ENCODE results near the gene ABCA2.

The ABCA2 gene

GRCh38 chr9:136977649-136978072, 50.4 kb downstream of the ABCA2 start:
- DNase-seq: no peak

- DNase-seq: no peak
These were observed 50.8 kb downstream of the ABCA2 start, which contains the start of gene PTGDS for GRCh38 chr9:136977223-136977622. TSS of gene PTGDS (plus strand) at chr9:136977504. CDS start at chr9:136977579, 75 bp downstream.

DNA sequence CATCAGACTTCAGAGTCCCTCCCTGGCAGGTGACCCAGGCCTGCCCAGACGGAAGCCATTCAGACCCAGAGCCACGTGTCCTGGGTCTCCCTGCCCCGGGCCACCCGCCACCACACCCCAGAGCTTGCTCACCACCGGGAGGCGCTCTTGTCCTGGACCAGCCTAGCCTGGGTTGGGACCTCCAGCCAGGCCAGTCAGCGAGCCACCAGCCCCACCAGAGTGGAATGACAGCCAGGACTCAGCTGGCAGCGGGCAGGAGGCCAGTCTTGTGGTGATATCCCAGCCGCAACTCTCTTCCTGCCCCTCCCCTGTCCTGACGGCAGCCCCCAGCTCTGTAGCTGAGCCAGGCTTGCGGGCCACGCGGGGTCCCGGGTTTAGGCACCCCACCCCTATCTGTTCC, 52.4 kb downstream of the ABCA2 start:
- no peak for DNase-seq

- no peak for DNase-seq
These were observed 53.1 kb downstream of the ABCA2 start for GRCh38 chr9:136974817-136975535.

DNA sequence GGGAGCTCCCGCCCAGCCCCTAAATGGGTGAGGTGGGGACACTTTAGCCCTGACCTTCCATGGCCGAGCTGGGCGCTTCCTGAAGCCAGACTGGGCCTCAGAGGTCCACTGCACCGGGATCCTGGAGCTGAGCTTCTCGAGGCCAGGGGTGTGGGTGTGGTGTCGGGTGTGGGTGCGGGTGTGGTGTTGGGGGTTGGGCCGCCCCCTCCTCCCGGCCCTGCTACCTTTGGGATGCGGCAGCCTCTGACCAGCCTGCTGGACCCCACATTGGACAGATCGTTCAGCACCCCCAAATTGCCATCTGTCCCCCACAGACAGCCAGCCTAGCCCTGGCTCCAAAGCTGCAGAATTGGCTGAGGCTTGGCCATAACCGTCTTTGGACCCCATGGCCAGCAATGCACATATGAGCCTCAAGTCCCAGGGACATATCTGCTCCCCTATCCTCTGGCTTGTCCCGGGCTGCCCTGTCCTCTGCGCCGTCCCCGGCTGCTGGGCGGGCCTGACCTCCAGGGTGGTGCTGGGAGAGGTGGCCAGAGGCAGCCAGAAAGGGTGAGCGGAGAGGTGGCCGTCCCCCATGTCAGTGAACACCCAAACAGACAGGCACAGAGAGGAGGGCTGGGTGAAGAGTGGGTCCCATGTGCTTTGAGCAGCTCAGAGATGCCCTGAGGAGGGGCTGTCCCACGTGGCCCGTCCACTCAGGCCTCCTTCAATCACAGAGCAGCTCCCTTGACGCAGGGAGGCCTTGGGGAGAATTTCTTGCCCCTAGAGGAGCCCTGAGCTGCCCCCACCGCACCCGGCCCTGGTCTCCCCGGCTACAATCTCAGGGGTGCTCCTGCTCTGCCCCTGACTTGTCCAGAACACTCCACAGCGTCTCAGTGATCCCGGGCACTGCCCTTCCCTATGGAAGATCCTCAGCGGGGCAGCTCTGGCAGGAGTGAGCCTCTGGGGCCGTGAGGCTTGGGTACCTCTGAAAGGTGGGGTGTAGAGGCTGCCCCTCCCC, 54.1 kb downstream of the ABCA2 start:
- DNase-seq: no peak

DNA sequence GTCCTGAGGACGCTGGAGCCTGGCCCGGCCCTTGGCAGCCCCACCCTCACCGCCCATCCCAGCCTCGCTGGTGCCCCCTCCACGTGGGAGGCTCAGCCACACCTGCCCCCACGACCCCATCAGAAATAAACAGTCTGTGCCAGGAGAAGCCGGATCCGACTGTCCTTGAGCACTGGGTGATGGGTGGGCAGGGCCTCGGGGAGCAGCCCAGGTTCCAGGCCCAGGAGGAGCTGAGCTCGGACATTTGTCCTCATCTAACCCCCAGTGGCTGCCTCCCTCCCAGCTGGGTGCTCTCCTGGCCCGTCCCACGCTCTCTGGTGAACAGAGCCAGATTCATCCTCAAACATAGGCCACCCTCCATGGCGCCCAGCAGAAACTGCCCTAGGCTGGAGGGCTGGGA, 55.3 kb downstream of the ABCA2 start:
- no peak for DNase-seq

DNA sequence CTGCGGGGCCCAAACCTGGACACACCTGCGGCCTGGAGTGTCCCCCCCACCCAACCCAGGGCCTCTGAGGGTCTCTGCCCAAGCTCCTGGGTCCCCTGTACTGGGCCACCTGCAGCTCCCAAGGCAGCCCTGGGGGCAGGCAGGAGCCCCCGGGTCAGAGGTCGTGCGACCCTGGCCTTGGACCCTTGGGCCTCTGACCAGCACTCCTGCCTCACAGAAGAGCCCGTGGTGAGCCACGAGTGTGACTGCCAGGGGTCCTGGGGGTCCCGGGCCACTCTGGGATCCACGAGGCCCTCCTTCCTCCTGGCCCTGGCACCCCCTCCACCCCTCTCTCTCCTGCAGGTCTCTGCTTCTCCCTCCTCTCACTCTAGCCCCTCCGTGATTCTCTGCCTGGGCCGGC, 55.7 kb downstream of the ABCA2 start:
- no peak for DNase-seq

DNA sequence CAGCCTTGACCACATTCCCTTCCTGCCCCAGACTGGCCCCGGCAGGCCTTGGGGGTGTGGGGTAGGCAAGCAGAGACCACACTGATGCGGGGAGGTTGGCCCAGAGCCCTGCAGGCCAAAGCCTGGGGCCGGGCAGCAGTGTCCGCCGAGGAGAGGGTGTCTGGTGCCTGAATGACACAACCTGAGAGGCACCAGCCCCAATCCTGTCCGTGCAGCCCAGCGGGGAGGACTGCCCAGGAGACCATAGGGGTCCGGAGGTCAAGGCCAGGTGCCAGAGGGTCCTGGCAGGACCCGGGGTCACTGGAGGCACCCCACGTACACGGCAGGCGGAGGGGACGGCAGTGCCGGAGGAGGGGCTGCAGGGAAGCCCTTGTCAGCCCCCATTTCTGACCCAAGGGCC, 56.3 kb downstream of the ABCA2 start:
- no peak for DNase-seq

- no peak for DNase-seq
These were observed 57.7 kb downstream of the ABCA2 start for GRCh38 chr9:136970361-136970760.

DNA sequence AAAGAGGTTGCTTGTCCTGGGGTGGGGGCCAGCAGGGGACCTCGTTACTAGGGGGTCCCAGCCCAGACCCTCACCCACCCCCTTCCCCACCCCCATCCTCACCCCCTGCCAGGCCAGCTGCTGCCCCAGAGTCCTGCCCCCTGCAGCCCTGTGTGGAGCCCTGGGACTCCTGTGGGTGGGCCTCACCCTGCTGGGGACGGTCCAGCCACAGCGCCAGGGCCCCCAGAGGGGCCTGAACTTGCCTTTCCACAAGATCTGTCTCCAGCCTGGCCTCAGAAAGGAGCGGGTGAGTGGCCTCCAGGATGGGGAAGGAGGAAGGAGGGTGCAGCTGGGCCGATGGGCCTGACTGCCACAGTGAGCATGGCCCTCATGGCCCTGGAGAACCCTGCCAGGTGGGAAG, 58.3 kb downstream of the ABCA2 start:
- DNase-seq: no peak

- DNase-seq: no peak
These were observed 58.9 kb downstream of the ABCA2 start for GRCh38 chr9:136969150-136969549.

DNA sequence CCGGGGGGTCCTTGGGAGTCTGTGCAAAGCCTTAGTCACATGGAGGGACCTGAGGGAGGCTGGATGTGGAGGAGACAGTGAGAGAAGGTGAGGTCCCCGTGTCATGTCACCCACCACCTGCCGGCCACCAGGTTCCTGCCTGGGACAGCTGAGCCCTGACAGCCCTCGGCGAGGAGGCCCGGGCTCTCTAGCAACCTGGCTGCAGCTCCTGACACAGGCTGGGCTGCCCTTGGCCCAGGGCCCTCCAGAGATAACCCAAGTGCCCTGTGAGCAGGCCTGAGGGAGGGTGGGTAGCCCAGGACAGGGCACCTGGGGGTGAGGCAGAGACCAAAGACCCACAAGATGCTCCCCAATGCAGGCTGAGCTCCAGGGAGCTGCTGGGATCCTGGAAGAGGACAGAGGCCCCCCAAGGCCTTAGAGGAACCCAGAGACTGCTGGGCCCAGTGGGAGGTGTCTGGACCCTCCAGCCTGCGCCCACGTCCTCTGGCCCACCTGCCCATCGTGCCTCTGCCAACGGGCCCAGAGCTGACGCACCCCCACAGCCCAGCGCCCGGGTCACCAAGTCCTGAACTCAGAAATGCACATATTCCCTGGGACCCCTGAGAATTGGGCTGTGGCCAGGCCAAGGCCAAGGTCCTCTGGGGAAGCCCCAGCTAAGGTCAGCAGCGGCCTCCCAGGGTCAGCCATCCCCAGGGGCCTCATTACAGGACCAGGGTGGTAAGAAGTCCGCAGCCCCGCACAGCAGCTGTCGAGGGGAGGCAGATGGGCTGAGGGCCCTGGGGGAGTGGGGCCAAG, 59.5 kb downstream of the ABCA2 start:
- DNase-seq: no peak

GRCh38 chr9:136965771-136966484, 62.1 kb downstream of the ABCA2 start:
- DNase-seq: no peak

DNA sequence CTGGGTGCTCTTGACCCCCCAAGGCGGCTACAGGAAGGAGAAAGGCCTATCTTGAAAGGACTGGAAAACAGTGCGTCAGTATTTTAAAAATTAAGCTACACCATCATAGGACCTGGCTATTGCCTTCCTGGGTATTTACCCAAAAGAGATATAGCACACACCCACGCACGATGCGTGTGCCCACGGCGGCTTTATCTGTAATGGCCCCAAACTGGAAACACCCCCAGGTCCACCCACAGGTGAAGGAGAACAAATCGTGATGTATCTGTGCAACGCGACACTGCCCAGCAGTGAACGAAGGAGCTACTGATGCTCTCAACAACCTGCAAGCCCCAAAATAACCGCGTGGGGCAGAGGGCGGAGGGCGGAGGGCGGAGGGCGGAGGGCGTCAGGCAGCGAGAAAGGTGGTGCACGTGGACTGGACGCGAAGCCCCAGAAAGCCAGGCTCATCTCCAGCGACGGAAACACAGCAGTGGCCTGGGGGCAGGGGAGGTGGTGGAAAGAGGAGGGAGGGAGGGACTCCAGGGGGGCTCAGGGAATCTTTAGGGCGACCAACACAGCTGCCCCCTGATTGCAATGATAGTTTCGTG, 63.1 kb downstream of the ABCA2 start:
- no peak for DNase-seq

GRCh38 chr9:136964171-136964689, 63.8 kb downstream of the ABCA2 start:
- peak in 1 of 2 experiments; percentile 47 for DNase-seq

- DNase-seq: no peak
These were observed 64.3 kb downstream of the ABCA2 start for GRCh38 chr9:136963751-136964150.

- no peak for DNase-seq
These were observed 64.7 kb downstream of the ABCA2 start for GRCh38 chr9:136963341-136963740.

DNA sequence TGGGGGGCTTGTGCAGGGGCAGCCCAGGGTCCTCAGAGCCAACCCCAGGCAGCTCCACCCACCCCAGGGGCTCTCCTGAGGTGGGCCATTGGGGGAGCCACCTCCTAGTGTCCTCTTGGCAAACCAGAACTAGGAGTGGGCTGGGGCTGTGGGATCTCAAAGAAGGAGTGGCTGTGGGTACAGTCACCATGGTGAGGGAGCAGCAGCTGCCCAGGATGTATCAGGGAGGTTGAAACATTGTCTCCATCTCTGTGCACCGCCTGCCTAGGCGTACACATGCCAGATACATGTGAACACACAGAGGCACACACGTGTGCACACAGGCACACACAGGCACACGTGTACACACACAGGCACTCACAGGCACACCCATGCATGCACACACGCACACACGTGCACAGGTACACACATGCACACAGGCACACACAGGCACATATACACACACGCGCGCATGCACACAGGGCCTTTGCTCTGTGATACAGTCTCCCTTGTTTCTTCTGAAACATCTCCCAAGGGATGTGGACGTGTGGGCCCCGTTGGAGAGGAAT, 65.3 kb downstream of the ABCA2 start:
- DNase-seq: no peak

GRCh38 chr9:136962163-136962562, 65.9 kb downstream of the ABCA2 start:
- DNase-seq: no peak

GRCh38 chr9:136961279-136962065, 66.6 kb downstream of the ABCA2 start:
- no peak for DNase-seq

DNA sequence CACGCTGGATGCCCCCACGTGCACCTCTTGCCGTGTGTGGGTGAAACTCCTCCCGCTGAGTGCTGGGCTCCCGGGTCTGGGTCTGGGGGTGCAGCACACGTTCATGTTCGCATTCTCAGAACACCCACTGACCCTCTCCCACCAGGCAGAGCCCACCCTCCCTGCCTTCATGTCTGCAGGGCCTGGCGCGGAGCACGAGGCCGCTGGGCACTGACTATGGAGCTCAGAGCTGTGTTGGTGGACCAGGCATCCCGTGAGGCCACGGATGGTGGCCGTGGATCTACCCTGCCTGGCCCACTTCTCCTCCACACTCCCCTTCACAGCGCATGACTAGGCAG, 67.1 kb downstream of the ABCA2 start:
- no peak for DNase-seq
